ENCODE results near the gene MXD1.

The MXD1 gene

GRCh38 chr2:69955029-69955428, 40.1 kb downstream of the MXD1 start:
- no peak for DNase-seq (ENCODE audit: low read depth)
- no peak overlapping the region for H3K4me3 ChIP-seq (ENCODE audit: low read length)
- no peak for TF ChIP-seq CTCF (conservative IDR thresholded peaks at IDR 0.05; ENCODE audit: low read length)

GRCh38 chr2:69956475-69956979, 41.6 kb downstream of the MXD1 start:
- DNase-seq (ENCODE audit: low read depth), result no peak
- H3K4me3 ChIP-seq (ENCODE audit: low read length), result no peak overlapping the region
- no peak for TF ChIP-seq CTCF (conservative IDR thresholded peaks at IDR 0.05; ENCODE audit: low read length)

GRCh38 chr2:69957965-69958364, 43.1 kb downstream of the MXD1 start:
- H3K4me3 ChIP-seq (ENCODE audit: low read length), result no peak overlapping the region
- no peak for DNase-seq (ENCODE audit: low read depth)
- no peak for TF ChIP-seq CTCF (conservative IDR thresholded peaks at IDR 0.05; ENCODE audit: low read length)

- no peak overlapping the region for H3K4me3 ChIP-seq (ENCODE audit: low read length)
- TF ChIP-seq CTCF (conservative IDR thresholded peaks at IDR 0.05; ENCODE audit: low read length), result no peak
- DNase-seq (ENCODE audit: low read depth), result no peak
Measured at GRCh38 chr2:69958480-69958879, 43.6 kb downstream of the MXD1 start.

- no peak for DNase-seq (ENCODE audit: low read depth)
- no peak overlapping the region for H3K4me3 ChIP-seq (ENCODE audit: low read length)
- no peak for TF ChIP-seq CTCF (conservative IDR thresholded peaks at IDR 0.05; ENCODE audit: low read length)
Measured at GRCh38 chr2:69959425-69959824, 44.5 kb downstream of the MXD1 start.

- DNase-seq (ENCODE audit: low read depth), result no peak
- TF ChIP-seq CTCF (conservative IDR thresholded peaks at IDR 0.05; ENCODE audit: low read length), result no peak
Measured at GRCh38 chr2:69960821-69961220, 45.9 kb downstream of the MXD1 start.

GRCh38 chr2:69961496-69961895, 46.6 kb downstream of the MXD1 start, which contains the start of gene ASPRV1:
TSS of gene ASPRV1 (minus strand) at chr2:69961631. CDS start at chr2:69961436, 195 bp downstream.
- no peak within 1 kb of the TSS for H3K4me3 ChIP-seq (ENCODE audit: low read length)
- no peak for DNase-seq (ENCODE audit: low read depth)
- TF ChIP-seq CTCF (conservative IDR thresholded peaks at IDR 0.05; ENCODE audit: low read length), result no peak

More at GRCh38 chr2:69960821-69961220, 45.9 kb downstream of the MXD1 start:
- no peak overlapping the region for H3K4me3 ChIP-seq (ENCODE audit: low read length)

Measured in AG10803 (cell line).